Measurements from ENCODE around the gene HEBP1. TPM values are rescaled to one million over a fixed set of nuclear protein-coding genes. Genes with fewer than 3 reads are reported as not detected.

HEBP1 gene
- total RNA-seq = 100 to 1,000 TPM in 1 of 6 experiments, 10 to 100 TPM in 5; 45.8 to 100 (median 68.9) TPM
- long read RNA-seq, transcript HEBP1-201 (4 exons, 1,173 nt) = major isoform, 55 of 57 reads
- long read RNA-seq, partial matches to known transcripts = 0 of 57 reads
- long read RNA-seq, other reads (novel, unspliced or antisense) = 2 of 57 reads

- H3K4me1 ChIP-seq = peaks cover 0 to 58% (median 12%) of the 10 kb centered on the region in 4 donors
- H3K27me3 ChIP-seq = no peaks in the 10 kb centered on the region
- 0% methylated on average over 6 of the region's 69 CpGs for WGBS (ENCODE audit: insufficient coverage, low coverage, low lambda C conversion rate, missing lambda C conversion rate)
- intact Hi-C loops (cut with DNase I) = no loop called here
- no peak for TF ChIP-seq CTCF (IDR thresholded peaks at IDR 0.05)
- TF ChIP-seq POLR2A (IDR thresholded peaks at IDR 0.05) = peak; percentile 96
- peak within 1 kb of the TSS; percentile 65 to 94 (median 94) for H3K4me3 ChIP-seq
- H3K36me3 ChIP-seq = no peaks in the 10 kb centered on the region
- no peaks in the 10 kb centered on the region for H3K9me3 ChIP-seq
- H3K27ac ChIP-seq = peak within 1 kb of the TSS; percentile 88 to 92 (median 92)
- ATAC-seq = peak; percentile 91 to 96 (median 93)
- peak; percentile 99 for DNase-seq
These were observed at the start of gene HEBP1 for GRCh38 chr12:12999959-13000615. Gene HEBP1 (minus strand): TSS chr12:13000265. CDS start chr12:13000114, 151 bp downstream.

DNA sequence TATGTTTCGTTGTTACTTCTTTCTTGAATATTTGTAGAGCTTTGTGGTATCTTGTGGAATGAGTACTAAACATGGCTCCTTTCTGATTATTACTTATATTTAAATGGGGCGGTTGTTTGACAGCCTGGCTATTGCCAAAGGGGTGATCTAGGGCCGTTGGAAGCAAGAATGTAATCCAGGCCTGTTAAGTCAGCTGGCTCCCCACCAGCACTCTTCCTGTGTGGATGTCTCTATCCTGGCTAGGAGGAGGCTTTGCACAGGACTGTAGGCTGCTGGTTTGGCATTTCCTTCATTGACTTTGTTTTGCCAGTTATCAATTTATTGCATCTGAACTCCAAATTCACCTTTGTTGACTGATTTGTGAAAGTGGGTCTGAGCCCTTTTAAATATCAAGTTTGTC is 49.8 kb upstream of the HEBP1 start:
- Histone ChIP-seq H3K27ac (no peak overlapping the region), H3K9me3 (no peaks in the 10 kb centered on the region), H3K27me3 (no peaks in the 10 kb centered on the region), H3K4me1 (peaks cover 0 to 12% (median 0%) of the 10 kb centered on the region in 4 donors), H3K4me3 (no peak overlapping the region), H3K36me3 (no peaks in the 10 kb centered on the region)
- no peak for TF ChIP-seq POLR2A (IDR thresholded peaks at IDR 0.05)
- intact Hi-C loops (cut with DNase I) = no loop called here
- ATAC-seq (peak in 3 of 4 donors; percentile 22 to 57 (median 51)), DNase-seq (no peak)
- WGBS (ENCODE audit: insufficient coverage, low coverage, low lambda C conversion rate, missing lambda C conversion rate) = 83% methylated on average over 1 of the region's 3 CpGs

DNA sequence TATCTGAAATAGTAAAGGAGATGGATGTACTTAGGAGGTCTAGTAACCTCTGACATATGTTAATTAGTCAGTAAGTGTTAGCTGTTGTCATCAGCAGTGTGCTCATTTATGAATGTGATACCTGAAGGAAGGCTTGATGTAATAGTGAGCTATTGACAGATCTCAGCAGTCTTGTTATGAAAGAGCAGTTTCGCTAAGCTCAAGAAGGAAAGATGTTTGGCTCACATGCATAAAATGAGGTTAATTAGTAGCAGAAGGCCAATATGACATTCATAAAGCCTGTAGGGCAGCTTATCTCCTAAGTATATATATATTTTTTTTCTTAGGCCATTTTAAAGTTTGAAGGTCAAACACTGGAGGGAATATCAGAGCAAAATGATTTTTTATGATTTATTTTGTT is 46.9 kb upstream of the HEBP1 start:
- intact Hi-C loops (cut with DNase I) = no loop called here
- Histone ChIP-seq H3K9me3 (no peaks in the 10 kb centered on the region), H3K27ac (no peak overlapping the region), H3K36me3 (no peaks in the 10 kb centered on the region), H3K27me3 (no peaks in the 10 kb centered on the region), H3K4me1 (peaks cover 0 to 12% (median 0%) of the 10 kb centered on the region in 4 donors), H3K4me3 (no peak overlapping the region)
- TF ChIP-seq CTCF (IDR thresholded peaks at IDR 0.05) (no peak), POLR2A (IDR thresholded peaks at IDR 0.05) (no peak)
- WGBS (ENCODE audit: insufficient coverage, low coverage, low lambda C conversion rate, missing lambda C conversion rate) = 16% methylated on average over 1 of the region's 1 CpG
- DNase-seq (no peak), ATAC-seq (peak; percentile 40 to 57 (median 46))

DNA sequence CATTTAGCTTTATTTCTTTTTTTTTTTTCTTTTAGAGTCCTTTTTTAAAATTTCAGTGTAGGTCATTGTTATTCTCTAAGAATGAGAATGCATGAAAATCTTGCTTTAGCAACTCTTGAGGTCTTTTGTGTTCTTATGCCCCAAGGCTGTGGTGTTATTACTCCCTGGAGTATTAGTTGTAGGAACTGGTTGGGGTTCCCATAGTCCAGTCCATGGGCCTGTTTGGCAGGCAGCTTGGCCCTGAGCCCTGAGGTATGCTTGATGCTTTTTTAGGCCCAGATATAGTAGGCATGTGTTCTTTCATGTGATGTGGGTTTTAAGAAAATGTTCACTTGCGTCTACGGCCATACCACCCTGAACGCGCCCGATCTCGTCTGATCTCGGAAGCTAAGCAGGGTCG is 45.8 kb upstream of the HEBP1 start:
- no peak overlapping the region for H3K4me3 ChIP-seq
- H3K9me3 ChIP-seq = no peaks in the 10 kb centered on the region
- no peaks in the 10 kb centered on the region for H3K36me3 ChIP-seq
- H3K27me3 ChIP-seq = no peaks in the 10 kb centered on the region
- DNase-seq = no peak
- ATAC-seq = no peak
- H3K27ac ChIP-seq = no peak overlapping the region
- intact Hi-C loops (cut with DNase I) = no loop called here
- no CpG with 5 or more reads among the region's 8 CpGs for WGBS (ENCODE audit: insufficient coverage, low coverage, low lambda C conversion rate, missing lambda C conversion rate)
- TF ChIP-seq CTCF (IDR thresholded peaks at IDR 0.05) (no peak), POLR2A (IDR thresholded peaks at IDR 0.05) (no peak)
- peaks cover 0 to 12% (median 0%) of the 10 kb centered on the region in 4 donors for H3K4me1 ChIP-seq

- no peaks in the 10 kb centered on the region for H3K27me3 ChIP-seq
- H3K9me3 ChIP-seq = no peaks in the 10 kb centered on the region
- H3K4me3 ChIP-seq = peak overlapping the region; percentile 99 to 100 (median 100)
- peaks cover 0 to 10% (median 0%) of the 10 kb centered on the region in 4 donors for H3K4me1 ChIP-seq
- no peak overlapping the region for H3K27ac ChIP-seq
- 13% methylated on average over 4 of the region's 5 CpGs for WGBS (ENCODE audit: insufficient coverage, low coverage, low lambda C conversion rate, missing lambda C conversion rate)
- ATAC-seq (no peak), DNase-seq (no peak)
- no peaks in the 10 kb centered on the region for H3K36me3 ChIP-seq
- intact Hi-C loops (cut with DNase I) = no loop called here
- no peak for TF ChIP-seq CTCF (IDR thresholded peaks at IDR 0.05)
- TF ChIP-seq POLR2A (IDR thresholded peaks at IDR 0.05) = no peak
These were observed 44.8 kb upstream of the HEBP1 start for GRCh38 chr12:13044906-13045299.
